ENCODE results near the gene BAIAP2. TPM values are rescaled to one million over a fixed set of nuclear protein-coding genes. Genes with fewer than 3 reads are reported as not detected.

BAIAP2 gene
- total RNA-seq, 1 donor from 2014 or later = 6.8 TPM

- DNase-seq (no peak), ATAC-seq (ENCODE audit: low read depth) (no peak)
- peaks cover 5% of the 10 kb centered on the region for H3K4me1 Mint-ChIP-seq
- no peaks in the 10 kb centered on the region for H3K9me3 Mint-ChIP-seq
- no peak overlapping the region for H3K27ac Mint-ChIP-seq
- CTCF ChIA-PET = no interaction called here
- TF ChIP-seq CTCF (IDR thresholded peaks at IDR 0.05) = no peak
- POLR2A ChIA-PET = no interaction called here
- no peak overlapping the region for H3K4me3 Mint-ChIP-seq
- no peaks in the 10 kb centered on the region for H3K27me3 Mint-ChIP-seq
- intact Hi-C loops (cut with micrococcal nuclease) = no loop called here
- H3K36me3 Mint-ChIP-seq (ENCODE audit: low read depth) = no peaks in the 10 kb centered on the region
These were observed 82.8 kb downstream of the BAIAP2 start for GRCh38 chr17:81117672-81118198.

GRCh38 chr17:81118308-81119221 lies 83.6 kb downstream of the BAIAP2 start:
- intact Hi-C loops (cut with micrococcal nuclease) = no loop called here
- POLR2A ChIA-PET = no interaction called here
- Mint-ChIP-seq H3K27me3 (no peaks in the 10 kb centered on the region), H3K4me1 (peaks cover 5% of the 10 kb centered on the region), H3K27ac (no peak overlapping the region), H3K4me3 (peak overlapping the region; percentile 52), H3K9me3 (no peaks in the 10 kb centered on the region), H3K36me3 (ENCODE audit: low read depth) (no peaks in the 10 kb centered on the region)
- no peak for ATAC-seq (ENCODE audit: low read depth)
- CTCF ChIA-PET = no interaction called here
- TF ChIP-seq CTCF (IDR thresholded peaks at IDR 0.05) = no peak
- DNase-seq = no peak

GRCh38 chr17:81119223-81120148 lies 84.5 kb downstream of the BAIAP2 start:
- intact Hi-C loops (cut with micrococcal nuclease) = no loop called here
- no peak for TF ChIP-seq CTCF (IDR thresholded peaks at IDR 0.05)
- H3K27me3 Mint-ChIP-seq = peaks cover 2% of the 10 kb centered on the region
- peaks cover 5% of the 10 kb centered on the region for H3K4me1 Mint-ChIP-seq
- DNase-seq = peak; percentile 70
- ATAC-seq (ENCODE audit: low read depth) = peak; percentile 82
- H3K36me3 Mint-ChIP-seq (ENCODE audit: low read depth) = no peaks in the 10 kb centered on the region
- H3K27ac Mint-ChIP-seq = no peak overlapping the region
- H3K4me3 Mint-ChIP-seq = peak overlapping the region; percentile 41
- no peaks in the 10 kb centered on the region for H3K9me3 Mint-ChIP-seq
- POLR2A ChIA-PET = interaction anchor here (1.0 kb wide), 1 partner anchor 60 kb away, joined by 3 read pairs; no protein-coding TSS in a partner anchor
- CTCF ChIA-PET = no interaction called here

GRCh38 chr17:81120149-81120484 lies 85.2 kb downstream of the BAIAP2 start:
- CTCF ChIA-PET = no interaction called here
- no peak for ATAC-seq (ENCODE audit: low read depth)
- Mint-ChIP-seq H3K4me1 (peaks cover 5% of the 10 kb centered on the region), H3K27me3 (peaks cover 2% of the 10 kb centered on the region), H3K4me3 (no peak overlapping the region), H3K36me3 (ENCODE audit: low read depth) (no peaks in the 10 kb centered on the region), H3K9me3 (no peaks in the 10 kb centered on the region), H3K27ac (no peak overlapping the region)
- no peak for DNase-seq
- POLR2A ChIA-PET = interaction anchor here (1.0 kb wide), 1 partner anchor 60 kb away, joined by 3 read pairs; no protein-coding TSS in a partner anchor
- no peak for TF ChIP-seq CTCF (IDR thresholded peaks at IDR 0.05)
- intact Hi-C loops (cut with micrococcal nuclease) = no loop called here

Measured in activated B cell treated with CpG ODN at 0.5 μM for 24 hours (primary cell).